CD14-positive monocyte (primary cell): Measurements from ENCODE around the gene DNLZ. TPM values are rescaled to one million over a fixed set of nuclear protein-coding genes. Genes with fewer than 3 reads are reported as not detected.
A peak's percentile ranks its signal among the peaks of the same experiment; 100 is the strongest.

Experiments
- DNase-seq, 3 donors: peaks; one replicate each; pipeline ENCODE4 v3.0.0-alpha.2; 2011 to 2022
- H2AFZ ChIP-seq: 2 replicates; pipeline ENCODE4 v1.6.0; 2012; ENCODE audit warnings: mild to moderate bottlenecking, low read depth, low read length, inconsistent platforms; ENCODE audit not compliant: insufficient read depth, poor library complexity, severe bottlenecking
- H3K27ac ChIP-seq, 2 donors: 1 replicate in 1 of 2; 2 replicates in 1 of 2; pipeline ENCODE4 v1.5.1; 2012 to 2013; ENCODE audit warnings: low read length in 2 of 2, control low read depth in 1 of 2, inconsistent platforms in 1 of 2, low read depth in 1 of 2, mild to moderate bottlenecking in 1 of 2
- H3K27me3 ChIP-seq, 2 donors: one replicate each; pipeline versions ENCODE4 v1.6.0 to v1.6.1; 2011 to 2013; ENCODE audit warnings: low read length in 2 of 2; ENCODE audit not compliant: control insufficient read depth in 2 of 2, insufficient read depth in 2 of 2
- H3K36me3 ChIP-seq, 2 donors: replicated peaks in 1 of 2; 1 replicate in 1 of 2; 2 replicates in 1 of 2; pipeline versions ENCODE4 v1.5.1 to v1.6.1; 2012 to 2013; ENCODE audit warnings: low read length in 2 of 2, control low read depth in 1 of 2, inconsistent platforms in 1 of 2, mild to moderate bottlenecking in 1 of 2; ENCODE audit not compliant: insufficient read depth in 2 of 2, control insufficient read depth in 1 of 2
- H3K4me1 ChIP-seq, 2 donors: 1 replicate in 1 of 2; 2 replicates in 1 of 2; pipeline versions ENCODE4 v1.5.1 to v1.6.1; 2012 to 2013; ENCODE audit warnings: low read length in 2 of 2, control low read depth in 1 of 2, inconsistent platforms in 1 of 2, mild to moderate bottlenecking in 1 of 2, moderate library complexity in 1 of 2; ENCODE audit not compliant: insufficient read depth in 2 of 2, control insufficient read depth in 1 of 2
- H3K4me2 ChIP-seq: replicated peaks from 2 replicates; pipeline ENCODE3; 2012; ENCODE audit warnings: low read length, moderate library complexity, mild to moderate bottlenecking; ENCODE audit not compliant: poor library complexity, severe bottlenecking; ENCODE audit errors: extremely low read depth
- H3K4me3 ChIP-seq, 3 experiments: fragments of 200-600 bp in 1 of 3; sonication (generic) in 1 of 3; replicated peaks in 1 of 3; 1 replicate in 2 of 3; 2 replicates in 1 of 3; pipeline ENCODE4 v1.5.1; 2011 to 2013; ENCODE audit warnings: low read length in 3 of 3, mild to moderate bottlenecking in 3 of 3, control low read depth in 2 of 3, low read depth in 2 of 3, inconsistent platforms in 1 of 3, moderate library complexity in 1 of 3
- H3K79me2 ChIP-seq: 2 replicates; pipeline ENCODE4 v1.6.0; 2012; ENCODE audit warnings: mild to moderate bottlenecking, control low read depth, inconsistent platforms, low read length, moderate library complexity; ENCODE audit not compliant: insufficient read depth
- H3K9ac ChIP-seq: 2 replicates; pipeline ENCODE4 v1.6.0; 2017; ENCODE audit warnings: low read length, mild to moderate bottlenecking; ENCODE audit not compliant: insufficient read depth, poor library complexity, severe bottlenecking
- H3K9me3 ChIP-seq, 2 donors: replicated peaks in 1 of 2; 1 replicate in 1 of 2; 2 replicates in 1 of 2; pipeline versions ENCODE4 v1.5.1 to v1.6.1; 2012 to 2013; ENCODE audit warnings: low read length in 2 of 2, control low read depth in 1 of 2; ENCODE audit not compliant: control insufficient read depth in 1 of 2, insufficient read depth in 1 of 2
- H4K20me1 ChIP-seq: 2 replicates; pipeline ENCODE4 v1.6.0; 2012; ENCODE audit warnings: mild to moderate bottlenecking, low read length, control low read depth, moderate library complexity; ENCODE audit not compliant: insufficient read depth
- H3K27ac Mint-ChIP-seq, 7 donors: one replicate each; pipeline ENCODE4 v1.8.0; 2020; ENCODE audit warnings: mild to moderate bottlenecking in 7 of 7, mixed read lengths in 7 of 7, moderate library complexity in 6 of 7, inconsistent platforms in 2 of 7
- H3K27me3 Mint-ChIP-seq, 3 donors: one replicate each; pipeline ENCODE4 v1.8.0; 2021 to 2022; ENCODE audit warnings: low read depth in 3 of 3, mild to moderate bottlenecking in 3 of 3, mixed read lengths in 3 of 3, moderate library complexity in 3 of 3, inconsistent platforms in 1 of 3
- H3K36me3 Mint-ChIP-seq, 2 donors: one replicate each; pipeline ENCODE4 v1.8.0; 2020; ENCODE audit warnings: mixed read lengths in 2 of 2, inconsistent platforms in 1 of 2, mild to moderate bottlenecking in 1 of 2
- H3K4me1 Mint-ChIP-seq: one replicate; pipeline ENCODE4 v1.8.0; 2020; ENCODE audit warnings: mild to moderate bottlenecking, mixed read lengths
- H3K4me3 Mint-ChIP-seq, 2 donors: one replicate each; pipeline ENCODE4 v1.8.0; 2020; ENCODE audit warnings: mild to moderate bottlenecking in 2 of 2, mixed read lengths in 2 of 2, moderate library complexity in 1 of 2
- H3K9me3 Mint-ChIP-seq, 7 donors: one replicate each; pipeline ENCODE4 v1.8.0; 2020 to 2022; ENCODE audit warnings: mixed read lengths in 7 of 7, mild to moderate bottlenecking in 6 of 7, moderate library complexity in 6 of 7, inconsistent platforms in 2 of 7
- CTCF ChIP-seq: fragments of 200-600 bp; IDR thresholded peaks from one replicate; pipeline ENCODE4 v1.8.0; 2022; ENCODE audit warnings: antibody characterized with exemption, mild to moderate bottlenecking
- WGBS: methylation state at CpG from one replicate; pipeline ENCODE4 v1.1.5; 2013; ENCODE audit warnings: missing lambda C conversion rate; ENCODE audit not compliant: insufficient coverage; 5-methylcytosine and 5-hydroxymethylcytosine counted together
- intact Hi-C, 2 donors: fragments of 100-400 bp; cut with micrococcal nuclease; formaldehyde crosslinking; loops; one replicate each; pipeline versions ENCODE4 v1.15.0 to v1.15.1; 2023
- polyA plus RNA-seq, 3 donors: library from polyadenylated mRNA; depleted of rRNA in 1 of 3; unstranded in 2 of 3; stranded (reverse) in 1 of 3; fragments of 300-500 nt in 2 of 3; fragments of >200 nt in 1 of 3; fragmentation: Illumina TruSeq in 2 of 3; gene quantifications; 1 replicate in 2 of 3; 2 replicates in 1 of 3; pipeline ENCODE4 v1.2.3, GENCODE V29; 2012 to 2021

Gene DNLZ
- polyA plus RNA-seq, 3 donors = 5.1 to 20.5 (median 10.5) TPM

- peaks cover 14% of the 10 kb centered on the region for H4K20me1 ChIP-seq
- peaks cover 15% of the 10 kb centered on the region for H3K4me1 Mint-ChIP-seq
- DNase-seq = no peak
- H3K36me3 ChIP-seq = peaks cover 51 to 55% of the 10 kb centered on the region in 2 donors
- no peaks in the 10 kb centered on the region for H3K27me3 ChIP-seq
- H3K4me3 ChIP-seq = no peak overlapping the region
- H3K36me3 Mint-ChIP-seq = peaks cover 45 to 61% of the 10 kb centered on the region in 2 donors
- no peak overlapping the region for H3K27ac Mint-ChIP-seq
- no CpG with 5 or more reads among the region's 6 CpGs for WGBS
- H3K27me3 Mint-ChIP-seq = peaks cover 0 to 4% (median 4%) of the 10 kb centered on the region in 3 donors
- no peak overlapping the region for H3K4me3 Mint-ChIP-seq
- no peaks in the 10 kb centered on the region for H3K9me3 ChIP-seq
- peaks cover 17 to 23% of the 10 kb centered on the region in 2 donors for H3K4me1 ChIP-seq
- no peak for TF ChIP-seq CTCF
- H3K4me2 ChIP-seq = no peak overlapping the region
- H3K27ac ChIP-seq = no peak overlapping the region
- H3K79me2 ChIP-seq = peaks cover 15% of the 10 kb centered on the region
- peaks cover 0 to 2% (median 0%) of the 10 kb centered on the region in 7 donors for H3K9me3 Mint-ChIP-seq
- no peak overlapping the region for H2AFZ ChIP-seq
- H3K9ac ChIP-seq = no peak overlapping the region
- intact Hi-C loops = no loop called here
Observed at GRCh38 chr9:136397643-136398042, 34.1 kb upstream of the DNLZ start.

- Mint-ChIP-seq H3K27me3 (peaks cover 0 to 6% (median 4%) of the 10 kb centered on the region in 3 donors), H3K4me1 (peaks cover 15% of the 10 kb centered on the region), H3K27ac (peak overlapping the region in 1 of 7 donors; percentile 65), H3K9me3 (peaks cover 0 to 2% (median 0%) of the 10 kb centered on the region in 7 donors), H3K36me3 (peaks cover 50 to 68% of the 10 kb centered on the region in 2 donors), H3K4me3 (no peak overlapping the region)
- Histone ChIP-seq H3K27me3 (no peaks in the 10 kb centered on the region), H3K36me3 (peaks cover 58 to 61% of the 10 kb centered on the region in 2 donors), H3K9ac (no peak overlapping the region), H2AFZ (no peak overlapping the region), H4K20me1 (peaks cover 14% of the 10 kb centered on the region), H3K9me3 (no peaks in the 10 kb centered on the region), H3K27ac (no peak overlapping the region), H3K4me2 (no peak overlapping the region), H3K4me3 (no peak overlapping the region), H3K79me2 (peaks cover 15% of the 10 kb centered on the region), H3K4me1 (peaks cover 17 to 23% of the 10 kb centered on the region in 2 donors)
- no peak for TF ChIP-seq CTCF
- WGBS = 100% methylated on average over 1 of the region's 4 CpGs
- intact Hi-C loops = no loop called here
- no peak for DNase-seq
Observed at GRCh38 chr9:136396219-136396515, 32.6 kb upstream of the DNLZ start.
